HepG2 (cell line): ENCODE measurements around the gene TP53I3. TPM values are rescaled to one million over a fixed set of nuclear protein-coding genes. Genes with fewer than 3 reads are reported as not detected.

Experiments used
- AHDC1 ChIP-seq: sonication (generic); formaldehyde crosslinking; IDR thresholded peaks from 2 replicates; pipeline ENCODE4 v1.5.1; 2020; ENCODE audit warnings: mild to moderate bottlenecking, missing genetic modification reagents, borderline replicate concordance
- EZH2 ChIP-seq: conservative IDR thresholded peaks from 2 replicates; pipeline ENCODE4 v1.6.1; 2012; ENCODE audit warnings: mild to moderate bottlenecking, low read depth, low read length, moderate library complexity
- HDAC6 ChIP-seq: fragments of 200-600 bp; sonication (generic); IDR thresholded peaks from 2 replicates; pipeline ENCODE4 v1.7.0; 2017; ENCODE audit warnings: mild to moderate bottlenecking, antibody characterized with exemption, low read length, low read depth
- MED8 ChIP-seq: sonication (generic); formaldehyde crosslinking; IDR thresholded peaks from 2 replicates; pipeline ENCODE4 v1.8.1; 2023; ENCODE audit warnings: mild to moderate bottlenecking, missing genetic modification reagents; ENCODE audit not compliant: insufficient replicate concordance
- MIXL1 ChIP-seq: IDR thresholded peaks from 2 replicates; pipeline ENCODE4 v1.6.1; 2016
- NFE2 ChIP-seq: sonication (generic); formaldehyde crosslinking; IDR thresholded peaks from 2 replicates; pipeline ENCODE4 v1.4.0; 2020; ENCODE audit warnings: missing genetic modification reagents
- NR2F1 ChIP-seq, 2 experiments: fragments of 450-650 bp in 1 of 2; formaldehyde crosslinking in 1 of 2; IDR thresholded peaks; 2 replicates each; pipeline versions ENCODE4 v1.5.0 to v1.6.1; 2016 to 2020; ENCODE audit warnings: mild to moderate bottlenecking in 1 of 2, missing compliant biosample characterization in 1 of 2, missing genetic modification reagents in 1 of 2, moderate library complexity in 1 of 2
- PTBP1 ChIP-seq: fragments of 200-400 bp; formaldehyde crosslinking; IDR thresholded peaks from 2 replicates; pipeline ENCODE4 v1.6.1; 2018; ENCODE audit warnings: low read length, low read depth; ENCODE audit not compliant: poor library complexity, severe bottlenecking
- RCOR2 ChIP-seq: IDR thresholded peaks from 2 replicates; pipeline ENCODE4 v1.6.1; 2016; ENCODE audit warnings: missing biosample characterization, missing genetic modification reagents
- SP2 ChIP-seq: sonication (generic); formaldehyde crosslinking; IDR thresholded peaks from 2 replicates; pipeline ENCODE4 v1.5.1; 2020; ENCODE audit warnings: mild to moderate bottlenecking, missing genetic modification reagents
- TBL1XR1 ChIP-seq: fragments of 150-350 bp; IDR thresholded peaks from 2 replicates; pipeline ENCODE4 v1.6.1; 2014; ENCODE audit warnings: borderline replicate concordance, low read length; ENCODE audit not compliant: partially characterized antibody
- ZFP37 ChIP-seq: sonication (generic); formaldehyde crosslinking; IDR thresholded peaks from 2 replicates; pipeline ENCODE4 v1.4.0; 2020; ENCODE audit warnings: missing genetic modification reagents, borderline replicate concordance
- ZNF407 ChIP-seq: sonication (generic); formaldehyde crosslinking; IDR thresholded peaks from one replicate; pipeline ENCODE4 v1.5.1; 2020; ENCODE audit warnings: mild to moderate bottlenecking, missing genetic modification reagents; ENCODE audit errors: not compliant biosample characterization
- ZNF589 ChIP-seq: sonication (generic); formaldehyde crosslinking; conservative IDR thresholded peaks from 2 replicates; pipeline ENCODE4 v1.8.0; 2022; ENCODE audit warnings: mild to moderate bottlenecking, moderate library complexity, missing genetic modification reagents
- ZNF616 ChIP-seq: sonication (generic); formaldehyde crosslinking; IDR thresholded peaks from 2 replicates; pipeline ENCODE4 v1.5.0; 2020; ENCODE audit warnings: low read depth, mild to moderate bottlenecking, missing genetic modification reagents
- ZNF674 ChIP-seq: sonication (generic); formaldehyde crosslinking; IDR thresholded peaks from 2 replicates; pipeline ENCODE4 v1.5.0; 2020; ENCODE audit warnings: low read depth, mild to moderate bottlenecking, missing genetic modification reagents
- polyA plus RNA-seq, 8 experiments: library from polyadenylated mRNA; depleted of rRNA in 3 of 8; stranded (reverse) in 7 of 8; unstranded in 1 of 8; fragments of >200 nt; fragmentation: Illumina TruSeq in 4 of 8; extraction: Trizol in 4 of 8; gene quantifications; 2 replicates each; pipeline versions ENCODE4 v1.2.1 to v1.2.3, GENCODE V29; 2011 to 2016; ENCODE audit warnings: low read depth in 4 of 8, missing spikeins in 1 of 8, mixed read lengths in 1 of 8; ENCODE audit not compliant: insufficient read depth in 1 of 8
- total RNA-seq, 5 experiments: library from RNA; depleted of rRNA; stranded (reverse); fragments of >200 nt; fragmentation: Illumina TruSeq; extraction: Trizol; gene quantifications; 2 replicates each; pipeline ENCODE4 v1.2.3, GENCODE V29; 2016; ENCODE audit warnings: low read depth in 1 of 5

The TP53I3 gene
- total and polyA plus RNA-seq, 2 of the 13 experiments (the other 11 are each of a cell fraction or from before 2014, with no cell fraction given): 25.0 to 44.1 TPM

DNA sequence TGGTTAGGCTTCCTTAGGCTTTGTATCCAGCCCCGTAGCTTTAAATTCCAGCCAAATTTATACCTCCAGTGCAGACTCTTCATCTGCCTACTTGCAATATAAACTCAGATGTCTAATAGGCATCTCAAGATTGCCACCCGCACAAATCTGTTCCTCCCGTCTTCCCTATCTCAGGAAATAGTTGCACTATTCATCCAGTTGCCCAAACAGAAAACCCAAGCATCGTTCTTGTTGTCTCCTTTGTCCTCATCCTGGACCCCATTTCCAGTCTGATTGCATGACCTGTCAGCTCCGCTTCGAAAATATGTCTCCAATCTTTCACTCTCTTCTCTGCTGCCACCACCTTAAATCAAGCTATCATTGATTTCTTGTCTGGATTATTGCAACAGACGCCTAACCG lies 32.8 kb downstream of the TP53I3 start (continued):
- TF ChIP-seq ZNF407 (CRISPR knock-in tag) (no peak), PTBP1 (no peak), SP2 (no peak), RCOR2 (CRISPR knock-in tag) (no peak), MIXL1 (no peak), ZNF616 (CRISPR knock-in tag) (0 out of 2 replicates have a peak, but pooled peaks have one; percentile 5), NR2F1 (CRISPR knock-in tag; IDR thresholded peaks at IDR 0.05) (no peak), NFE2 (no peak), ZNF589 (CRISPR knock-in tag) (no peak), ZNF674 (0 out of 2 replicates have a peak, but pooled peaks have one; percentile 41), AHDC1 (no peak), ZFP37 (CRISPR knock-in tag) (no peak), MED8 (CRISPR knock-in tag) (no peak), HDAC6 (no peak), EZH2 (no peak), TBL1XR1 (no peak)
